NOMO-1 (cell line): ENCODE measurements around the gene STAB1.
"Not testable (repeated sequence)": the region's sequence is repeated elsewhere in the genome, so short reads cannot be mapped to it uniquely, and the experiment has no call there.

Source experiments
- DNase-seq, 2 experiments: peaks; one replicate each; lab custom pipeline; 2025; ENCODE audit not compliant: unreplicated experiment in 2 of 2; lab: John Stamatoyannopoulos, UW

STAB1 gene

DNA sequence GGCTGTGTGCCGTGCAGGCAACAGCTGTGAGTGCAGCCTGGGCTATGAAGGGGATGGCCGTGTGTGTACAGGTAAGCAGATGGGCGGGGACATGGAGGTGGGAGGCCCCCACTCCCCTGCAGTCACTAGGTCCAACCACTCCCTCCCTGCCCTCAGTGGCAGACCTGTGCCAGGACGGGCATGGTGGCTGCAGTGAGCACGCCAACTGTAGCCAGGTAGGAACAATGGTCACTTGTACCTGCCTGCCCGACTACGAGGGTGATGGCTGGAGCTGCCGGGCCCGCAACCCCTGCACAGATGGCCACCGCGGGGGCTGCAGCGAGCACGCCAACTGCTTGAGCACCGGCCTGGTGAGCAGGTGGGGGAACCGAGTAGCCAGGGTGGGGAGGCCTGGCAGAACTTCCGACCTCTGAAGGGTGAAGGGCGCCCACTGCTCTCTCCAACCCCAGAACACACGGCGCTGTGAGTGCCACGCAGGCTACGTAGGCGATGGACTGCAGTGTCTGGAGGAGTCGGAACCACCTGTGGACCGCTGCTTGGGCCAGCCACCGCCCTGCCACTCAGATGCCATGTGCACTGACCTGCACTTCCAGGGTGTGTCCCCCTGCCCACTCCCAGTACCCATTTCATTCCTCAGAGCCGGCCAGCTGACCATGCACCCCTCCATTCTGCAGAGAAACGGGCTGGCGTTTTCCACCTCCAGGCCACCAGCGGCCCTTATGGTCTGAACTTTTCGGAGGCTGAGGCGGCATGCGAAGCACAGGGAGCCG, 26.9 kb downstream of the STAB1 start:
- no peak for DNase-seq

DNA sequence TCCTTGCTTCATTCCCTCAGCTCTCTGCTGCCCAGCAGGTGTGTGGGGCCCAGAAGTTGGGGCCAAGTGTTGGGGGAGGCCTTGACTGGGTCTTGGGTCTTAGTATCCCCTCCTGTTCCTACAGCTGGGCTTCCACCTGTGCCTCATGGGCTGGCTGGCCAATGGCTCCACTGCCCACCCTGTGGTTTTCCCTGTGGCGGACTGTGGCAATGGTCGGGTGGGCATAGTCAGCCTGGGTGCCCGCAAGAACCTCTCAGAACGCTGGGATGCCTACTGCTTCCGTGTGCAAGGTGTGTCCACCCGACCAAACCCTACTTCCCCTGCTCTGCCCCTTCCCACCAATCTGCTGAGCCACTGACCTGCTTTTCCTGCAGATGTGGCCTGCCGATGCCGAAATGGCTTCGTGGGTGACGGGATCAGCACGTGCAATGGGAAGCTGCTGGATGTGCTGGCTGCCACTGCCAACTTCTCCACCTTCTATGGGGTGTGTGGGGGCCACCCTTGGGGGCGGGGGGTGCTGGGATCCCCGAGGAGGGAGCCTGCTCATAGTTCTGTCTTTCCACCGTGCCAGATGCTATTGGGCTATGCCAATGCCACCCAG, 27.6 kb downstream of the STAB1 start:
- no peak for DNase-seq

DNA sequence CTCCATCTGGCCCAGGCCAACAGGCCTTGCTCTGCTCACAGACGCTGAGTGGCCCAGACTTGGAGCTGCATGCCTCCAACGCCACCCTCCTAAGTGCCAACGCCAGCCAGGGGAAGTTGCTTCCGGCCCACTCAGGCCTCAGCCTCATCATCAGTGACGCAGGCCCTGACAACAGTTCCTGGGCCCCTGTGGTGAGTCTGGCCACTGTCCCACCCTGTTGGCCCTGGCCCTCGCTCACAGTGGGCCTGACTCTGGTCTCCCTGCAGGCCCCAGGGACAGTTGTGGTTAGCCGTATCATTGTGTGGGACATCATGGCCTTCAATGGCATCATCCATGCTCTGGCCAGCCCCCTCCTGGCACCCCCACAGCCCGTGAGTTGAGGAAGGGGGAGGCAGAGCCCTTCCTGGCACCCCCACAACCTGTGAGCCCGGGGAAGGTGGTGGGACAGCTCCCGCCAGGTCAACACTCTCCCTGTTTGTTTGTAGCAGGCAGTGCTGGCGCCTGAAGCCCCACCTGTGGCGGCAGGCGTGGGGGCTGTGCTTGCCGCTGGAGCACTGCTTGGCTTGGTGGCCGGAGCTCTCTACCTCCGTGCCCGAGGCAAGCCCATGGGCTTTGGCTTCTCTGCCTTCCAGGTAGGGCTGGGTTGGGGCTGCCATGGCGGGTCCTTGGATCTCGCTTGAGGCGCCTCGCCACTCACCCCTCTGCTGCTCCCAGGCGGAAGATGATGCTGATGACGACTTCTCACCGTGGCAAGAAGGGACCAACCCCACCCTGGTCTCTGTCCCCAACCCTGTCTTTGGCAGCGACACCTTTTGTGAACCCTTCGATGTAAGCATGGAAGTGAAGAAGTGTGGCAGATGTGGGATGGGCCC, 28.5 kb downstream of the STAB1 start:
- no peak for DNase-seq

GRCh38 chr3:52524258-52524751, 29.2 kb downstream of the STAB1 start:
- DNase-seq: no peak

GRCh38 chr3:52524752-52525679, 29.9 kb downstream of the STAB1 start:
- no peak for DNase-seq

DNA sequence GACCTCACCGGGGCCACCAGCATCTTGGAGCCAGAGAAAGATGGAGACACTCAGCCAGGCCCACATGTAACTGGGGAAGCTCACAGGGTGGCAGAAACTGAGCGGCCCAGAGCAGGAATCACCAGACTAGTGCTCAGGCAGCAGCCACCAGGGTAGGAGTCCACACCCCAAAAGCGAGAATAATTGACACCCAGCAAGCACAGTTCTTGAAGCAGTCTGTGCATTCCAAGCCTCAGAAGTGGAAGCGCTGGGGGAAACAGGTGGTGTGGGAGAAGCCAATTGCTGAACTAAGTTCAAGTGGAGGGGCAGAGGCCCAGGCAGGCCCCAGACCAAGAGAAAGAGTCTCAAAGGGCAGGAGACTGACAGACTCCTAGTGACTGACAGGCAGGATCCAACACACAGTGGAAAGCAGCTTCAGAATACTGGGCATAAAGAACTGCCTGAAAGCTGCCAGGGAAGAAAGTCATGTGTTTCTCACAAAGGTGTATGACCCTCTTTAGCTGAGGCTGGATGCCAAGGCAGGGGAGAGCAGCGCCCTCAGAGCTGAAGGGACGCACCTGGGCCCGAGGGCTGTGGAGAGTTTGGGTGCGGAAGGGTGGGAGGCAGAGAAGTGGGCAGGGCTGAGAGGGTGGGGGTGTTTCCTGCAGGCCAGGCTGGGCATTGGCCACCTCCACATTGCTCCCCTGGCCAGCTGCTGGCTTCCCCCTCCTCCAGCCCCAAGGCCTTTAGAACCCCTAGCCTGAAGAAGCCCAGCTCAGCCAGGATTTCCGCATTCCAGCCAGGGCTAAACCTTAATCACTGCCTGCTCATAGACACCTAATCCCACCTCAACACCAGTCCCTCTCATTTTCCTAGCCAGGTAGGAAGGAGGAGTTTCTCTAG, 30.8 kb downstream of the STAB1 start:
- no peak for DNase-seq

GRCh38 chr3:52526671-52527038, 31.5 kb downstream of the STAB1 start:
- DNase-seq: not testable (repeated sequence)

DNA sequence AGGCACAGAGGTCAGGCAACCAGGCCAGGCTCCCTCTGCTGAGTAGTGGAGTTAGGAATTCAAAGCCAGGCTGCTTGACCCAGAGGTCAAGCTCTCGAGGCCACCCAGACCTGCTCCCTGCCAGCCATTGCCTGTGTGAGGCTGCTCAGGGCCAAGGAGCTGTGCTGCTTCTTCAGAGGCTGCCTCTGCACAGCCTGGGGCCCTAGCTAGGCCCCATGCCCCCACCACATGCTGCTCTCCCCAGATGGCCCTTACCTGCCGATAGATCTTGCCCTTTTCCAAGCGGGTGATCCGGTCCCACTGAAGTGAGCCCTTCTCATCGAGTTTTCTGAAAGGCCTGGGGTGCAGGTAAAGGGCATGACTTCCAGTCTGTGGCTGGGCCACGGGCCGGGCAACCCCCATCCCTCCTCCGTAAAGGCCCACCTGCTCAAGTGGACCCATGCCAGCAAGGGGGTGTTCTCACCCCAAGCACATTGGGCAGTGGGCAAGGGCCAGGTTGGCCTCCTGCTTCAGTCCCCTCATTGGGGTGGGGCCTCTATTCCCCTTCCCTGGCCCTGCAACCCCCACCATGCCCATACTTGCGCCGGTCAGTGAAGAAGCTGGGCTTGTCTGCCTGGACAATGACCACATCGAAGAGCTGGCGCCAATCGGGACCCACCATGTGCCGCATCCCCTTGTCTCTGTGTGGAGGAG, 32.0 kb downstream of the STAB1 start:
- DNase-seq: no peak

GRCh38 chr3:52527732-52528585, 32.8 kb downstream of the STAB1 start:
- no peak for DNase-seq

GRCh38 chr3:52528586-52529375, 33.6 kb downstream of the STAB1 start:
- DNase-seq: no peak

GRCh38 chr3:52529376-52530333, 34.5 kb downstream of the STAB1 start:
- no peak for DNase-seq

DNA sequence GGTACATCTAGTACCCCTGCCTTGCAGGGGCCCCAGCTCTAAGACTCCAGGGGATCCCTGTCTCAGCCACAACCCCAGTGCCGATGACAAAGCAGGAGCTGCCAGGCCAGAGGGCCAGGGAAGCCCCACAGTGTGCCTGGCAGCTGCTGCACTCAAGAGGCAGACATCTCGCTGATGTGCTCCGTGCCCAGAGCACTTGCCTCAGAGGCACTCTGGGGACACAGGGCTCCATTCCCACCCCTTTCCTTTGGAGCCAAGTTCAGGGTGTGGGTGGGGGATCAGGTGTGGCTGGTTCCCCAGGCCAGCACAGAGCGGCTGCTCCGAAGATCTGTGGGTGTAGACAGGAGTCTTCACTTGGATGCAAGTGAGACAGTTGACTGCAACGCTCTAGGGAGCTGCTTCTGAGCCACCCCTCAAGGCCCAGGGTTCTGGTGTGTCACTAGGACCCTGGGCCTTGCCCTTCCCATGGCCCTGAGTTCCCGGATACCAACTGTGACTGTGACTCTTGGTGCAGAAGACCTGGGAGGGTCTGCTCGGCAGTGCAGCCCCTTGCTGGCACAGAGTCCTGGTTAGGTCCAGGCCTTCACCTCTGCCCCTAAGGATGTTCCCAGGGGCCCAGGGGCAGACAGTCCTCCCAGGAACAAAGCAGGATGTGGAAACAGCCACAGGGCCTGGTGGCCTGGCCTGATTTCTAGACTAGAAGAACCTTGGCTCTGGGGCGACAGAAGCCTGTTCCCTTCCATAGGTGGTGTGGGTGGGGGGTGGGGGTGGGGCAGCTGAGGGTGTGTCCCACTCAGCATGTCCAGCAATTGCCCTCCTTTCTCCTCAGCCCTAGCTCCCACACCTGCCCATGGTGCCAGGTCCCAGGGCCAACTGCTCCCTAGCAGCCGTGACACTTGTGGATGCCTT, 36.0 kb downstream of the STAB1 start:
- no peak for DNase-seq

DNA sequence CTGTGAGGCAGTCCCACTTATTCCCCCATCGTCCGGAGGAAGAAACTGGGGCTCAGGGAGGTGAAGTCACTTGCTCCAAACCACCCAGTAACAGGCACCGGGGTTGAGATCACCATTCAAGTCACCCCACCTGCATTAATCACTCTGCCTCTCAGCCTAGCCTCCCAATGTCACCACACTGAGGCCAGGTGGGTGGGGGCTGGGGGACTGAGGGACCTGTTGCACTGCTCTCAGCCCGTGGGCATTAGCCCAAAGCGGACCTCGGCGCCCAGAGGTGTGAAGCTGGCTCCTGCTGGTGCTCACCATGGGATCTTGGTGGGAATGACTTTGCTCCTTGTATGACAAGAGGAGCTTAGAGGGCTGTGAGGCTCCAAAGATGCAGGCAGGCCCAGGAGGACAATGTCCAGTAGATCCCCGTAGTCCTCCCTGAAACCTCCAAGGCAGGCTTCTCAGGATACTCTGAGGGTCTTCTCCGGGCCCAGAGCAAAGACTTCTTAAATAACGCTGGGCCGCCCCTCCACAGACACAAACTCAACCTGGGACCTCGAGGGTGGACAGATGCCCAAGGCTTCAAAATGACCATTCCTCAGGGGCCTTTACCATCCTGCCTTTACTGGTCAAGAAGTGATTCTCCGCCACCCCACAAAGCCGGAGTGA, 36.9 kb downstream of the STAB1 start:
- no peak for DNase-seq

DNA sequence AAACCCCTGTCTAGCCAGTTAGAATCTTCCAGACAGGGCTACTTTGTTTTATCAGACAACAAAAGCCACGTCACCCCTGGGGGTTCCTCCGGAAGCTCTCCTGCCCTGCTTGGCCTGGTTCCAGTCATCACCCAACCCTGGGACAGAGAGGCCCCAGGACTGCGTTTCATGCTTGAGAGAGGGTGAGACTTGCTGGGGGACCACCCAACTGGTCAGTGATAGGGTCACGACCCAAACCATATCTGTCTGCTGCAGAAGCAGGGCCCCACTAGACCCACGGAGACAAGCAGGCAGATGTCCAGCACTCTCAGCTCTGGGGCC, 37.3 kb downstream of the STAB1 start:
- DNase-seq: no peak
